Endothelial cell of umbilical vein (primary cell): ENCODE measurements around the gene DAB1. TPM values are rescaled to one million over a fixed set of nuclear protein-coding genes. Genes with fewer than 3 reads are reported as not detected.

Experiments
- BruUV-seq: library from RNA; stranded (reverse); fragments of 400-500 nt; replicated peaks from 2 replicates; lab custom pipeline; 2021; lab: Mats Ljungman, UMichigan
- CTCF ChIA-PET: fragments of 300-600, 350-600 bp; sonication (Branson Sonifier 250); formaldehyde crosslinking; loops from one replicate; lab custom pipeline; 2021; ENCODE audit warnings: antibody characterized with exemption, inconsistent platforms; lab: Charles Lee
- POLR2A ChIA-PET: fragments of 300-600, 350-600 bp; sonication (Branson Sonifier 250); formaldehyde crosslinking; loops from one replicate; lab custom pipeline; 2021; ENCODE audit warnings: antibody characterized with exemption, inconsistent platforms; lab: Charles Lee
- DNase-seq: peaks from one replicate; pipeline ENCODE4 v3.0.0-alpha.2; 2011; ENCODE audit warnings: low read depth, low spot score
- FAIRE-seq: peaks from 2 replicates; lab custom pipeline; 2011; peaks lifted over from hg19 to GRCh38; lab: Jason Lieb, UNC
- H2AFZ ChIP-seq: 2 replicates; pipeline ENCODE4 v1.6.0; 2012; ENCODE audit warnings: low read depth, low read length, control low read depth, inconsistent platforms
- H3K27ac ChIP-seq: 2 replicates; pipeline ENCODE4 v1.5.1; 2011; ENCODE audit warnings: low read depth, mild to moderate bottlenecking, control low read depth, low read length, moderate library complexity; ENCODE audit not compliant: insufficient read depth
- H3K27me3 ChIP-seq, 2 experiments: 2 replicates each; pipeline versions ENCODE4 v1.6.0 to v1.6.1; 2011; ENCODE audit warnings: low read length in 2 of 2, mixed read lengths in 1 of 2; ENCODE audit not compliant: control insufficient read depth in 2 of 2, insufficient read depth in 2 of 2
- H3K36me3 ChIP-seq, 2 experiments: 2 replicates in 1 of 2; 3 replicates in 1 of 2; pipeline ENCODE4 v1.5.1; 2011; ENCODE audit warnings: low read length in 2 of 2, mild to moderate bottlenecking in 1 of 2, moderate library complexity in 1 of 2; ENCODE audit not compliant: control insufficient read depth in 2 of 2, insufficient read depth in 2 of 2; ENCODE audit errors: extremely low read depth in 1 of 2
- H3K4me1 ChIP-seq: 3 replicates; pipeline ENCODE4 v1.5.1; 2011; ENCODE audit warnings: mild to moderate bottlenecking, low read length; ENCODE audit not compliant: control insufficient read depth, insufficient read depth; ENCODE audit errors: extremely low read depth
- H3K4me2 ChIP-seq: 2 replicates; pipeline ENCODE4 v1.6.1; 2011; ENCODE audit warnings: low read length, control low read depth, mixed read lengths; ENCODE audit not compliant: insufficient read depth
- H3K4me3 ChIP-seq, 3 experiments: fragments of 200-600 bp in 1 of 3; sonication (generic), shearing (Covaris generic) in 1 of 3; replicated peaks in 1 of 3; 2 replicates each; pipeline ENCODE4 v1.5.1; 2011 to 2016; ENCODE audit warnings: control low read depth in 3 of 3, low read length in 3 of 3, mild to moderate bottlenecking in 2 of 3, inconsistent platforms in 1 of 3, low read depth in 1 of 3, moderate library complexity in 1 of 3; ENCODE audit not compliant: insufficient read depth in 1 of 3
- H3K79me2 ChIP-seq: 2 replicates; pipeline ENCODE4 v1.6.0; 2012; ENCODE audit warnings: low read length, inconsistent platforms; ENCODE audit not compliant: control insufficient read depth, insufficient read depth
- H3K9ac ChIP-seq: replicated peaks from 2 replicates; pipeline ENCODE3; 2011; ENCODE audit warnings: low read length, control low read depth; ENCODE audit not compliant: insufficient read depth; ENCODE audit errors: extremely low read depth
- H3K9me1 ChIP-seq: replicated peaks from 3 replicates; pipeline ENCODE4 v1.6.0; 2011; ENCODE audit warnings: mild to moderate bottlenecking, low read length; ENCODE audit not compliant: control insufficient read depth, insufficient read depth; ENCODE audit errors: extremely low read depth
- H3K9me3 ChIP-seq: replicated peaks from 2 replicates; pipeline ENCODE4 v1.5.1; 2012; ENCODE audit warnings: low read length, inconsistent platforms; ENCODE audit not compliant: control insufficient read depth, insufficient read depth
- H4K20me1 ChIP-seq: replicated peaks from 2 replicates; pipeline ENCODE3; 2011; ENCODE audit warnings: mild to moderate bottlenecking, low read length; ENCODE audit not compliant: control insufficient read depth, insufficient read depth; ENCODE audit errors: extremely low read depth
- CTCF ChIP-seq, 2 donors: IDR thresholded peaks; 1 replicate in 1 of 2; 2 replicates in 1 of 2; pipeline ENCODE4 v1.5.1; 2011; ENCODE audit warnings: low read length in 2 of 2, mild to moderate bottlenecking in 2 of 2, moderate library complexity in 2 of 2, control low read depth in 1 of 2, inconsistent platforms in 1 of 2, low read depth in 1 of 2; ENCODE audit not compliant: insufficient read depth in 1 of 2; ENCODE audit errors: extremely low read depth in 1 of 2
- EZH2 ChIP-seq: IDR thresholded peaks from 2 replicates; pipeline ENCODE4 v1.6.1; 2012; ENCODE audit warnings: borderline replicate concordance, low read depth, mild to moderate bottlenecking, moderate library complexity, low read length, inconsistent platforms; ENCODE audit not compliant: severe bottlenecking
- GATA2 ChIP-seq: IDR thresholded peaks from 2 replicates; pipeline ENCODE4 v1.7.0; 2011; ENCODE audit warnings: low read depth, mild to moderate bottlenecking, moderate library complexity, mixed read lengths, low read length; ENCODE audit not compliant: insufficient read length, insufficient read depth
- JUN ChIP-seq: IDR thresholded peaks from 2 replicates; pipeline ENCODE4 v1.6.1; 2011; ENCODE audit warnings: borderline replicate concordance, low read depth; ENCODE audit not compliant: insufficient read length, insufficient read depth
- MYC ChIP-seq: IDR thresholded peaks from one replicate; pipeline ENCODE4 v1.6.1; 2011; ENCODE audit warnings: mild to moderate bottlenecking, low read depth, low read length
- POLR2AphosphoS5 ChIP-seq: IDR thresholded peaks from 2 replicates; pipeline ENCODE4 v1.6.1; 2012; ENCODE audit warnings: low read depth, mild to moderate bottlenecking, control low read depth, low read length, moderate library complexity; ENCODE audit not compliant: insufficient read depth
- dilution Hi-C: fragments of 300-500 bp; cut with MboI; formaldehyde crosslinking; loops from one replicate; pipeline ENCODE4 v1.15.0; 2019; ENCODE audit warnings: low sequenced_read_pairs; ENCODE audit not compliant: extremely low pct_ligation_motif_present
- intact Hi-C: fragments of 100-400 bp; cut with micrococcal nuclease; formaldehyde crosslinking; loops from one replicate; pipeline ENCODE4 v1.10.0; 2022
- polyA plus RNA-seq, 4 experiments: library from polyadenylated mRNA; depleted of rRNA in 3 of 4; stranded (reverse) in 3 of 4; unstranded in 1 of 4; fragments of >200 nt; gene quantifications; 2 replicates each; pipeline versions ENCODE4 v1.2.1 to v1.2.3, GENCODE V29; 2011 to 2012; ENCODE audit warnings: missing spikeins in 1 of 4
- total RNA-seq: library from RNA; stranded (reverse); gene quantifications from 2 replicates; pipeline ENCODE4 v1.2.3, GENCODE V29; 2021
- TF ChIP-seq, protein P1 (sequence below): IDR thresholded peaks from 2 replicates; pipeline ENCODE4 v1.6.1; 2011; ENCODE audit not compliant: insufficient read depth, insufficient read length

Gene DAB1
- total and polyA plus RNA-seq, 2 donors (not counting 3 experiments of a cell fraction or from before 2014, with no cell fraction given), result not detected

GRCh38 chr1:57118948-57119603 is 304.8 kb downstream of the DAB1 start:
- Histone ChIP-seq H2AFZ (no peak overlapping the region), H3K9me3 (no peaks in the 10 kb centered on the region), H3K4me1 (no peaks in the 10 kb centered on the region), H3K4me2 (no peak overlapping the region), H3K36me3 (no peaks in the 10 kb centered on the region), H3K27ac (no peak overlapping the region), H4K20me1 (no peaks in the 10 kb centered on the region), H3K9me1 (no peaks in the 10 kb centered on the region), H3K79me2 (no peaks in the 10 kb centered on the region), H3K27me3 (no peaks in the 10 kb centered on the region), H3K9ac (no peak overlapping the region), H3K4me3 (no peak overlapping the region)
- no TSS peak for BruUV-seq
- intact Hi-C loops (no loop called here), dilution Hi-C loops (no loop called here)
- DNase-seq, result no peak
- CTCF ChIA-PET, result no interaction called here
- TF ChIP-seq CTCF (IDR thresholded peaks at IDR 0.05; ENCODE audit: extremely low read depth in 1 of 2, insufficient read depth in 1 of 2, low read depth in 1 of 2, low read length in 2 of 2) (no peak), JUN (no peak), MYC (no peak), POLR2AphosphoS5 (no peak), EZH2 (no peak), GATA2 (no peak)
- TF ChIP-seq, protein P1, sequence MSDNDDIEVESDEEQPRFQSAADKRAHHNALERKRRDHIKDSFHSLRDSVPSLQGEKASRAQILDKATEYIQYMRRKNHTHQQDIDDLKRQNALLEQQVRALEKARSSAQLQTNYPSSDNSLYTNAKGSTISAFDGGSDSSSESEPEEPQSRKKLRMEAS, result no peak
- FAIRE-seq, result no peak
- POLR2A ChIA-PET, result no interaction called here
